IMR-90 (cell line): ENCODE results near the gene KRTAP10-11. TPM values are rescaled to one million over a fixed set of nuclear protein-coding genes. Genes with fewer than 3 reads are reported as not detected.

Experiments used
- ATAC-seq: fragments of 200-7000 bp; cut with Tn5 transposase; 2 replicates; pipeline ENCODE4 v1.9.1; 2020; ENCODE audit warnings: low read depth, mild to moderate bottlenecking, moderate library complexity
- BruUV-seq: library from RNA; stranded (reverse); fragments of 400-500 nt; replicated peaks from 2 replicates; lab custom pipeline; 2021; lab: Mats Ljungman, UMichigan
- CTCF ChIA-PET: fragments of 300-600 bp; formaldehyde crosslinking; extraction: SDS; loops from one replicate; lab custom pipeline; 2021; ENCODE audit warnings: antibody characterized with exemption; lab: Yijun Ruan, JAX
- POLR2A ChIA-PET: fragments of 300-600 bp; sonication (Branson Sonifier 250); formaldehyde crosslinking; loops from one replicate; lab custom pipeline; 2022; ENCODE audit warnings: antibody characterized with exemption; ENCODE audit not compliant: unreplicated experiment; lab: Charles Lee
- DNase-seq: peaks from one replicate; pipeline ENCODE4 v3.0.0; 2013
- H2AFZ ChIP-seq: replicated peaks from 2 replicates; pipeline ENCODE3; 2013; ENCODE audit warnings: low read length, mild to moderate bottlenecking; ENCODE audit not compliant: poor library complexity
- H2AK5ac ChIP-seq: 2 replicates; pipeline ENCODE4 v1.6.1; 2013; ENCODE audit warnings: low read depth, low read length, inconsistent platforms
- H2AK9ac ChIP-seq: replicated peaks from 2 replicates; pipeline ENCODE3; 2013; ENCODE audit warnings: mild to moderate bottlenecking, low read depth, low read length, moderate library complexity; ENCODE audit not compliant: poor library complexity
- H2BK120ac ChIP-seq: 2 replicates; pipeline ENCODE4 v1.6.1; 2013; ENCODE audit warnings: low read depth, low read length, inconsistent platforms
- H2BK15ac ChIP-seq: 3 replicates; pipeline ENCODE4 v1.6.1; 2013; ENCODE audit warnings: low read depth, low read length, inconsistent platforms
- H2BK20ac ChIP-seq: 2 replicates; pipeline ENCODE4 v1.6.1; 2013; ENCODE audit warnings: low read depth, mild to moderate bottlenecking, inconsistent platforms, low read length, moderate library complexity
- H2BK5ac ChIP-seq: 2 replicates; pipeline ENCODE4 v1.6.1; 2013; ENCODE audit warnings: mild to moderate bottlenecking, low read depth, low read length, inconsistent platforms; ENCODE audit not compliant: poor library complexity, severe bottlenecking
- H3K14ac ChIP-seq: replicated peaks from 2 replicates; pipeline ENCODE4 v1.6.1; 2013; ENCODE audit warnings: low read depth, low read length, inconsistent platforms
- H3K18ac ChIP-seq: 2 replicates; pipeline ENCODE4 v1.6.1; 2013; ENCODE audit warnings: low read depth, low read length, control low read depth
- H3K23ac ChIP-seq: 2 replicates; pipeline ENCODE4 v1.6.1; 2013; ENCODE audit warnings: low read depth, low read length, inconsistent platforms
- H3K27ac ChIP-seq: 2 replicates; pipeline ENCODE4 v1.5.1; 2013; ENCODE audit warnings: mild to moderate bottlenecking, control low read depth, low read length; ENCODE audit not compliant: insufficient read depth
- H3K27me3 ChIP-seq: 2 replicates; pipeline ENCODE4 v1.6.1; 2013; ENCODE audit warnings: low read length; ENCODE audit not compliant: control insufficient read depth, insufficient read depth
- H3K36me3 ChIP-seq: 2 replicates; pipeline ENCODE4 v1.6.1; 2013; ENCODE audit warnings: low read length, mixed read lengths; ENCODE audit not compliant: control insufficient read depth, insufficient read depth
- H3K4ac ChIP-seq: 2 replicates; pipeline ENCODE4 v1.6.1; 2013; ENCODE audit warnings: low read depth, low read length, inconsistent platforms
- H3K4me1 ChIP-seq: 2 replicates; pipeline ENCODE4 v1.6.1; 2013; ENCODE audit warnings: low read length, mixed read lengths; ENCODE audit not compliant: control insufficient read depth, insufficient read depth
- H3K4me2 ChIP-seq: 2 replicates; pipeline ENCODE4 v1.6.1; 2013; ENCODE audit warnings: low read depth, mild to moderate bottlenecking, control low read depth, low read length, moderate library complexity
- H3K4me3 ChIP-seq: 2 replicates; pipeline ENCODE4 v1.5.1; 2013; ENCODE audit warnings: low read depth, mild to moderate bottlenecking, control low read depth, low read length, moderate library complexity; ENCODE audit not compliant: insufficient read depth
- H3K56ac ChIP-seq: 2 replicates; pipeline ENCODE4 v1.6.1; 2013; ENCODE audit warnings: low read length, inconsistent platforms; ENCODE audit not compliant: insufficient read depth; ENCODE audit errors: extremely low read depth
- H3K79me1 ChIP-seq, 2 experiments: 2 replicates each; pipeline ENCODE4 v1.6.1; 2013; ENCODE audit warnings: low read length in 2 of 2, inconsistent platforms in 1 of 2, low read depth in 1 of 2
- H3K9ac ChIP-seq: 2 replicates; pipeline ENCODE4 v1.6.1; 2013; ENCODE audit warnings: low read depth, low read length, control low read depth
- H3K9me1 ChIP-seq: 2 replicates; pipeline ENCODE4 v1.6.1; 2013; ENCODE audit warnings: low read length, inconsistent platforms; ENCODE audit not compliant: insufficient read depth
- H3K9me3 ChIP-seq: 2 replicates; pipeline ENCODE4 v1.6.1; 2013; ENCODE audit warnings: low read length; ENCODE audit not compliant: control insufficient read depth, insufficient read depth
- H4K20me1 ChIP-seq: 2 replicates; pipeline ENCODE4 v1.6.1; 2013; ENCODE audit warnings: low read length, inconsistent platforms; ENCODE audit not compliant: insufficient read depth
- H4K5ac ChIP-seq: 2 replicates; pipeline ENCODE4 v1.6.1; 2013; ENCODE audit warnings: mild to moderate bottlenecking, low read depth, low read length, control low read depth
- H4K8ac ChIP-seq, 2 experiments: 2 replicates each; pipeline ENCODE4 v1.6.1; 2013; ENCODE audit warnings: low read depth in 2 of 2, low read length in 2 of 2, control low read depth in 1 of 2, inconsistent platforms in 1 of 2
- H4K91ac ChIP-seq: 2 replicates; pipeline ENCODE4 v1.6.1; 2013; ENCODE audit warnings: low read depth, low read length, inconsistent platforms; ENCODE audit not compliant: insufficient read depth
- BHLHE40 ChIP-seq: fragments of 150-350 bp; IDR thresholded peaks from 2 replicates; pipeline ENCODE4 v1.6.1; 2016; ENCODE audit warnings: mild to moderate bottlenecking, low read depth, low read length
- CEBPB ChIP-seq: IDR thresholded peaks from 2 replicates; pipeline ENCODE4 v1.6.1; 2012; ENCODE audit warnings: low read depth, low read length, improper control_type of control experiment
- CHD1 ChIP-seq: IDR thresholded peaks from 2 replicates; pipeline ENCODE4 v1.6.1; 2012; ENCODE audit warnings: low read depth, low read length, improper control_type of control experiment
- FOS ChIP-seq: fragments of 150-350 bp; IDR thresholded peaks from 2 replicates; pipeline ENCODE4 v1.6.1; 2016; ENCODE audit warnings: low read depth, low read length
- MAFK ChIP-seq: IDR thresholded peaks from 2 replicates; pipeline ENCODE4 v1.6.1; 2012; ENCODE audit warnings: low read depth, low read length, improper control_type of control experiment
- MAZ ChIP-seq: IDR thresholded peaks from 2 replicates; pipeline ENCODE4 v1.6.1; 2012; ENCODE audit warnings: low read depth, mild to moderate bottlenecking, low read length, improper control_type of control experiment, moderate library complexity, borderline replicate concordance
- MXI1 ChIP-seq: IDR thresholded peaks from 2 replicates; pipeline ENCODE4 v1.6.1; 2012; ENCODE audit warnings: low read depth, mild to moderate bottlenecking, low read length, moderate library complexity, borderline replicate concordance
- NFE2L2 ChIP-seq: fragments of 150-350 bp; IDR thresholded peaks from 2 replicates; pipeline ENCODE4 v1.6.1; 2016; ENCODE audit warnings: low read depth, mild to moderate bottlenecking, low read length
- POLR2A ChIP-seq: IDR thresholded peaks from 2 replicates; pipeline ENCODE4 v1.6.1; 2012; ENCODE audit warnings: mild to moderate bottlenecking, low read depth, low read length
- RAD21 ChIP-seq: IDR thresholded peaks from 2 replicates; pipeline ENCODE4 v1.6.1; 2012; ENCODE audit warnings: low read length, improper control_type of control experiment
- RCOR1 ChIP-seq: IDR thresholded peaks from 2 replicates; pipeline ENCODE4 v1.6.1; 2012; ENCODE audit warnings: mild to moderate bottlenecking, low read length, improper control_type of control experiment; ENCODE audit not compliant: insufficient replicate concordance
- RFX5 ChIP-seq: IDR thresholded peaks from 2 replicates; pipeline ENCODE4 v1.8.0; 2012; ENCODE audit warnings: low read depth, mild to moderate bottlenecking, low read length, moderate library complexity
- SMC3 ChIP-seq: fragments of 150-350 bp; IDR thresholded peaks from 2 replicates; pipeline ENCODE4 v1.6.1; 2016; ENCODE audit warnings: low read depth, mild to moderate bottlenecking, antibody characterized with exemption, low read length, moderate library complexity
- WGBS, 2 experiments: methylation state at CpG; one replicate each; pipeline versions ENCODE4 v1.1.5 to v1.1.7; 2013; ENCODE audit warnings: missing lambda C conversion rate in 2 of 2; ENCODE audit not compliant: insufficient read length in 1 of 2; ENCODE audit errors: extremely low coverage in 2 of 2; 5-methylcytosine and 5-hydroxymethylcytosine counted together
- dilution Hi-C: fragments of 300-500 bp; cut with HindIII; formaldehyde crosslinking; loops from one replicate; pipeline ENCODE4 v1.14.3; 2018; ENCODE audit warnings: low sequenced_read_pairs; ENCODE audit not compliant: unreplicated experiment
- in situ Hi-C: fragments of 300-500 bp; cut with MboI; formaldehyde crosslinking; loops from 3 replicates; pipeline ENCODE4 v1.14.3; 2019; ENCODE audit warnings: low sequenced_read_pairs, inconsistent platforms, mixed read lengths
- intact Hi-C: fragments of 100-400 bp; cut with micrococcal nuclease; formaldehyde crosslinking; loops from 2 replicates; pipeline ENCODE4 v1.10.0; 2022
- polyA plus RNA-seq, 3 experiments: library from polyadenylated mRNA; depleted of rRNA; stranded (reverse); fragments of >200 nt; gene quantifications; 2 replicates each; pipeline ENCODE4 v1.2.3, GENCODE V29; 2012; ENCODE audit warnings: low replicate concordance in 1 of 3
- total RNA-seq: library from RNA; depleted of rRNA; stranded (reverse); fragments of >200 nt; gene quantifications from 2 replicates; pipeline ENCODE4 v1.2.3, GENCODE V29; 2012
- TF ChIP-seq, protein P1 (sequence below): fragments of 150-350 bp; IDR thresholded peaks from 2 replicates; pipeline ENCODE4 v1.6.1; 2017; ENCODE audit warnings: mild to moderate bottlenecking, antibody characterized with exemption, low read length, low read depth
- TF ChIP-seq, protein P2 (sequence below): conservative IDR thresholded peaks from 2 replicates; pipeline ENCODE4 v1.5.1; 2012; ENCODE audit warnings: mild to moderate bottlenecking, low read depth, low read length, improper control_type of control experiment
- TF ChIP-seq, protein P3 (sequence below): fragments of 150-350 bp; IDR thresholded peaks from 2 replicates; pipeline ENCODE4 v1.6.1; 2016; ENCODE audit warnings: low read depth, mild to moderate bottlenecking, low read length, moderate library complexity, borderline replicate concordance

KRTAP10-11 gene
- total and polyA plus RNA-seq, 2 of the 4 experiments (the other 2 are of a cell fraction): not detected

DNA sequence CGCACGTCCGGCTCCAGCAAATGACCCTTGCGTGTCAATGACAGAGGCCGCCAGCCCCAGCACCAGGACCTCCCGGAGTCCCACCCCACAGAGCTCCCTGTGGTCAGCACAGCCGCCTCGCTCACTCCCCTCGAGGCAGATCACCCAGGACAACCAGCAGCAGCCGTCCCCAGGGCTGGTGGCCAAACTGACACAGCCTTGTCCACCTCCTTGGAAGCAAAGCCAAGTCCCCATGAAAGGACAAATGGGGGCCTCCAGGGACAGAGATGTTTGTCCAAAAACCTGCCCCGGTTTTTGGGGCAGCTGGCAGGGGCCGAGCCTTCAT, 6.9 kb upstream of the KRTAP10-11 start:
- Histone ChIP-seq H3K9me1 (no peaks in the 10 kb centered on the region), H2AFZ (no peak overlapping the region), H4K91ac (no peak overlapping the region), H3K4ac (no peak overlapping the region), H3K56ac (no peak overlapping the region), H3K9ac (no peak overlapping the region), H3K36me3 (no peaks in the 10 kb centered on the region), H3K27ac (no peak overlapping the region), H2BK120ac (no peak overlapping the region), H2BK20ac (no peak overlapping the region), H3K79me1 (no peaks in the 10 kb centered on the region), H4K5ac (no peak overlapping the region), H3K4me1 (no peaks in the 10 kb centered on the region), H2AK5ac (no peak overlapping the region), H3K4me2 (no peak overlapping the region), H4K20me1 (no peaks in the 10 kb centered on the region), H3K4me3 (no peak overlapping the region), H2BK5ac (no peak overlapping the region), H3K27me3 (no peaks in the 10 kb centered on the region; the same call in 1 of the 2 replicates), H3K14ac (no peak overlapping the region), H4K8ac (no peak overlapping the region), H3K23ac (no peak overlapping the region), H2AK9ac (no peak overlapping the region), H2BK15ac (no peak overlapping the region), H3K9me3 (peaks cover 10% of the 10 kb centered on the region), H3K18ac (no peak overlapping the region)
- BruUV-seq: no TSS peak
- no peak for DNase-seq
- intact Hi-C loops (no loop called here), dilution Hi-C loops (no loop called here), in situ Hi-C loops (no loop called here)
- ChIA-PET CTCF (no interaction called here), POLR2A (no interaction called here)
- 61% methylated on average over 6 of the region's 12 CpGs; no CpG with 5 or more reads in 1 of the 2 experiments for WGBS, 2 experiments
- no peak for TF ChIP-seq SMC3
- TF ChIP-seq MXI1: no peak
- no peak for TF ChIP-seq MAFK
- TF ChIP-seq, protein P1, sequence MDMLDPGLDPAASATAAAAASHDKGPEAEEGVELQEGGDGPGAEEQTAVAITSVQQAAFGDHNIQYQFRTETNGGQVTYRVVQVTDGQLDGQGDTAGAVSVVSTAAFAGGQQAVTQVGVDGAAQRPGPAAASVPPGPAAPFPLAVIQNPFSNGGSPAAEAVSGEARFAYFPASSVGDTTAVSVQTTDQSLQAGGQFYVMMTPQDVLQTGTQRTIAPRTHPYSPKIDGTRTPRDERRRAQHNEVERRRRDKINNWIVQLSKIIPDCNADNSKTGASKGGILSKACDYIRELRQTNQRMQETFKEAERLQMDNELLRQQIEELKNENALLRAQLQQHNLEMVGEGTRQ: no peak
- TF ChIP-seq RAD21: no peak
- TF ChIP-seq RFX5: no peak
- TF ChIP-seq, protein P2, sequence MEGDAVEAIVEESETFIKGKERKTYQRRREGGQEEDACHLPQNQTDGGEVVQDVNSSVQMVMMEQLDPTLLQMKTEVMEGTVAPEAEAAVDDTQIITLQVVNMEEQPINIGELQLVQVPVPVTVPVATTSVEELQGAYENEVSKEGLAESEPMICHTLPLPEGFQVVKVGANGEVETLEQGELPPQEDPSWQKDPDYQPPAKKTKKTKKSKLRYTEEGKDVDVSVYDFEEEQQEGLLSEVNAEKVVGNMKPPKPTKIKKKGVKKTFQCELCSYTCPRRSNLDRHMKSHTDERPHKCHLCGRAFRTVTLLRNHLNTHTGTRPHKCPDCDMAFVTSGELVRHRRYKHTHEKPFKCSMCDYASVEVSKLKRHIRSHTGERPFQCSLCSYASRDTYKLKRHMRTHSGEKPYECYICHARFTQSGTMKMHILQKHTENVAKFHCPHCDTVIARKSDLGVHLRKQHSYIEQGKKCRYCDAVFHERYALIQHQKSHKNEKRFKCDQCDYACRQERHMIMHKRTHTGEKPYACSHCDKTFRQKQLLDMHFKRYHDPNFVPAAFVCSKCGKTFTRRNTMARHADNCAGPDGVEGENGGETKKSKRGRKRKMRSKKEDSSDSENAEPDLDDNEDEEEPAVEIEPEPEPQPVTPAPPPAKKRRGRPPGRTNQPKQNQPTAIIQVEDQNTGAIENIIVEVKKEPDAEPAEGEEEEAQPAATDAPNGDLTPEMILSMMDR: no peak
- TF ChIP-seq, protein P3, sequence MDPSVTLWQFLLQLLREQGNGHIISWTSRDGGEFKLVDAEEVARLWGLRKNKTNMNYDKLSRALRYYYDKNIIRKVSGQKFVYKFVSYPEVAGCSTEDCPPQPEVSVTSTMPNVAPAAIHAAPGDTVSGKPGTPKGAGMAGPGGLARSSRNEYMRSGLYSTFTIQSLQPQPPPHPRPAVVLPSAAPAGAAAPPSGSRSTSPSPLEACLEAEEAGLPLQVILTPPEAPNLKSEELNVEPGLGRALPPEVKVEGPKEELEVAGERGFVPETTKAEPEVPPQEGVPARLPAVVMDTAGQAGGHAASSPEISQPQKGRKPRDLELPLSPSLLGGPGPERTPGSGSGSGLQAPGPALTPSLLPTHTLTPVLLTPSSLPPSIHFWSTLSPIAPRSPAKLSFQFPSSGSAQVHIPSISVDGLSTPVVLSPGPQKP: no peak
- no peak for TF ChIP-seq RCOR1
- no peak for TF ChIP-seq MAZ
- no peak for TF ChIP-seq NFE2L2
- TF ChIP-seq CEBPB: no peak
- no peak for TF ChIP-seq FOS
- TF ChIP-seq POLR2A: no peak
- TF ChIP-seq CHD1: no peak
- TF ChIP-seq BHLHE40: no peak
- no peak for ATAC-seq
